B cell (primary cell): Measurements from ENCODE around the gene MCTP1. TPM values are rescaled to one million over a fixed set of nuclear protein-coding genes. Genes with fewer than 3 reads are reported as not detected.

Experiments used
- ATAC-seq: fragments of 200-7000 bp; cut with Tn5 transposase; one replicate; pipeline ENCODE4 v1.10.0; 2021; ENCODE audit warnings: low read depth, mild to moderate bottlenecking, moderate number of reproducible peaks, moderate library complexity
- CTCF ChIA-PET: fragments of 350-600 bp; sonication (Branson Sonifier 250); formaldehyde crosslinking; loops from one replicate; lab custom pipeline; 2021; ENCODE audit warnings: antibody characterized with exemption, inconsistent platforms; lab: Charles Lee
- POLR2A ChIA-PET: fragments of 350-600 bp; sonication (Branson Sonifier 250); formaldehyde crosslinking; loops from one replicate; lab custom pipeline; 2021; ENCODE audit warnings: antibody characterized with exemption; lab: Charles Lee
- DNase-seq: peaks from one replicate; pipeline ENCODE4 v3.0.0; 2013
- H2AFZ ChIP-seq: 2 replicates; pipeline ENCODE4 v1.6.1; 2012; ENCODE audit warnings: mild to moderate bottlenecking, low read depth, low read length; ENCODE audit not compliant: insufficient read depth, poor library complexity, severe bottlenecking
- H3K27ac ChIP-seq, 2 donors: 1 replicate in 1 of 2; 2 replicates in 1 of 2; pipeline ENCODE4 v1.5.1; 2012 to 2013; ENCODE audit warnings: low read length in 2 of 2, mild to moderate bottlenecking in 2 of 2, moderate library complexity in 1 of 2
- H3K27me3 ChIP-seq, 4 experiments: fragments of 200-600 bp in 1 of 4; sonication (generic) in 1 of 4; replicated peaks in 1 of 4; 1 replicate in 2 of 4; 2 replicates in 2 of 4; pipeline versions ENCODE4 v1.6.1 to v1.7.0; 2013 to 2016; ENCODE audit warnings: low read length in 3 of 4, mild to moderate bottlenecking in 2 of 4, mixed read lengths in 1 of 4, moderate library complexity in 1 of 4; ENCODE audit not compliant: insufficient read depth in 4 of 4, control insufficient read depth in 3 of 4; ENCODE audit errors: control extremely low read depth in 1 of 4
- H3K36me3 ChIP-seq, 2 experiments: replicated peaks in 1 of 2; 1 replicate in 1 of 2; 2 replicates in 1 of 2; pipeline versions ENCODE4 v1.6.1 to v1.7.1; 2013; ENCODE audit warnings: low read length in 1 of 2; ENCODE audit not compliant: insufficient read depth in 2 of 2, control insufficient read depth in 1 of 2; ENCODE audit errors: control extremely low read depth in 1 of 2, extremely low read depth in 1 of 2
- H3K4me1 ChIP-seq, 2 donors: fragments of 200-600 bp in 1 of 2; sonication (generic) in 1 of 2; 1 replicate in 1 of 2; 2 replicates in 1 of 2; pipeline versions ENCODE4 v1.5.1 to v1.6.1; 2013 to 2017; ENCODE audit warnings: low read length in 2 of 2; ENCODE audit not compliant: control insufficient read depth in 2 of 2, insufficient read depth in 2 of 2
- H3K4me2 ChIP-seq: replicated peaks from 2 replicates; pipeline ENCODE3; 2012; ENCODE audit warnings: mild to moderate bottlenecking, low read depth, low read length; ENCODE audit not compliant: poor library complexity, severe bottlenecking
- H3K4me3 ChIP-seq, 5 experiments: fragments of 200-600 bp in 1 of 5; sonication (generic) in 1 of 5; 1 replicate in 3 of 5; 2 replicates in 2 of 5; pipeline versions ENCODE4 v1.5.1 to v1.7.0; 2011 to 2016; ENCODE audit warnings: low read length in 4 of 5, mild to moderate bottlenecking in 4 of 5, low read depth in 2 of 5, control low read depth in 1 of 5, moderate library complexity in 1 of 5; ENCODE audit not compliant: insufficient read depth in 1 of 5; ENCODE audit errors: control extremely low read depth in 1 of 5, extremely low read depth in 1 of 5
- H3K79me2 ChIP-seq: fragments of 200-600 bp; sonication (generic); one replicate; pipeline ENCODE4 v1.6.0; 2016; ENCODE audit warnings: low read length; ENCODE audit not compliant: control insufficient read depth, insufficient read depth
- H3K9ac ChIP-seq: fragments of 200-600 bp; sonication (generic); 2 replicates; pipeline ENCODE4 v1.6.1; 2017; ENCODE audit warnings: mild to moderate bottlenecking, low read length, moderate library complexity
- H3K9me3 ChIP-seq, 3 donors: one replicate each; pipeline versions ENCODE4 v1.6.1 to v1.7.1; 2013; ENCODE audit warnings: low read length in 2 of 3; ENCODE audit not compliant: control insufficient read depth in 2 of 3, insufficient read depth in 1 of 3; ENCODE audit errors: control extremely low read depth in 1 of 3
- H4K20me1 ChIP-seq: 2 replicates; pipeline ENCODE4 v1.6.0; 2012; ENCODE audit warnings: mild to moderate bottlenecking, low read length; ENCODE audit not compliant: insufficient read depth, control insufficient read depth, poor library complexity, severe bottlenecking
- H3K27ac Mint-ChIP-seq: one replicate; pipeline ENCODE4 v1.8.0; 2021; ENCODE audit warnings: mixed read lengths
- H3K27me3 Mint-ChIP-seq: one replicate; pipeline ENCODE4 v1.8.0; 2021; ENCODE audit warnings: mixed read lengths
- H3K4me1 Mint-ChIP-seq: one replicate; pipeline ENCODE4 v1.8.0; 2021; ENCODE audit warnings: mixed read lengths
- H3K4me3 Mint-ChIP-seq: one replicate; pipeline ENCODE4 v1.8.0; 2021; ENCODE audit warnings: mixed read lengths
- H3K9me3 Mint-ChIP-seq: one replicate; pipeline ENCODE4 v1.8.0; 2022; ENCODE audit warnings: mixed read lengths; ENCODE audit not compliant: insufficient read depth
- EZH2 ChIP-seq: IDR thresholded peaks from 2 replicates; pipeline ENCODE4 v1.6.1; 2012; ENCODE audit warnings: borderline replicate concordance, low read depth, mild to moderate bottlenecking, moderate library complexity, low read length; ENCODE audit not compliant: insufficient read depth, poor library complexity, severe bottlenecking
- WGBS: methylation state at CpG from one replicate; pipeline ENCODE4 v1.1.5; 2013; ENCODE audit warnings: missing lambda C conversion rate; ENCODE audit not compliant: insufficient coverage; 5-methylcytosine and 5-hydroxymethylcytosine counted together
- intact Hi-C: fragments of 100-400 bp; cut with micrococcal nuclease; formaldehyde crosslinking; loops from one replicate; pipeline ENCODE4 v1.10.0; 2022
- polyA plus RNA-seq: library from polyadenylated mRNA; depleted of rRNA; stranded (reverse); fragments of >200 nt; gene quantifications from 2 replicates; pipeline ENCODE4 v1.2.3, GENCODE V29; 2012
- total RNA-seq, 2 donors: library from RNA; stranded (reverse); fragments of 120-200 nt in 1 of 2; gene quantifications; 1 replicate in 1 of 2; 2 replicates in 1 of 2; pipeline versions ENCODE4 v1.2.3 to v1.2.4, GENCODE V29; 2013 to 2022
- TF ChIP-seq, protein P1 (sequence below): fragments of 200-600 bp; IDR thresholded peaks from one replicate; pipeline ENCODE4 v1.8.0; 2022; ENCODE audit warnings: antibody characterized with exemption, mild to moderate bottlenecking

The MCTP1 gene
- total and polyA plus RNA-seq, 2 donors (not counting 1 experiment from before 2014, with no cell fraction given) = 0.42 to 2.5 TPM

DNA sequence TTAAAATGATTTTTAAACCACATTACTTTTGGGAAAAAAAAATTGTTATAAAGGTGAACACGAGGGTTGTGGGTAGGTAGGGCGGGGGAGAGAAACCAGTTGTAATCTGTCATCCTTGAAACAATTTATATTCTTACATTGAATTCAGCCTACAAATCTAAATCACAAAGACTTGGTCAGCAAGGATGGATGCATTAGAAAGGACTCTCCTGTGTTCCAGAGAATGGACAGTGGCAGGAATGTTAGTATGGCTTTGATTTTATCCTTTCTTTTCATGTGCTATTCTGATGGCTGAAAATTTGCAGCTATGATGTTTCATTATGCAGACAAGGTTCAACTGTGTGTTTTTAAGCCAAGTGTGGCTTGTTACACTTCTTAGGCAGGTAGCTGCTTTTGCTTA is 431.8 kb downstream of the MCTP1 start:
- Mint-ChIP-seq H3K27ac (no peak overlapping the region), H3K4me1 (peaks cover 3% of the 10 kb centered on the region), H3K4me3 (no peak overlapping the region), H3K9me3 (no peaks in the 10 kb centered on the region), H3K27me3 (no peaks in the 10 kb centered on the region)
- H4K20me1 ChIP-seq = no peaks in the 10 kb centered on the region
- WGBS = no CpG with 5 or more reads among the region's 2 CpGs
- ATAC-seq (no peak), DNase-seq (no peak)
- H3K4me1 ChIP-seq = no peaks in the 10 kb centered on the region
- ChIA-PET POLR2A (no interaction called here), CTCF (no interaction called here)
- H3K79me2 ChIP-seq = no peaks in the 10 kb centered on the region
- no peak overlapping the region for H3K9ac ChIP-seq
- no peaks in the 10 kb centered on the region for H3K27me3 ChIP-seq
- H3K4me2 ChIP-seq = no peak overlapping the region
- no peak overlapping the region for H3K27ac ChIP-seq
- TF ChIP-seq, protein P1, sequence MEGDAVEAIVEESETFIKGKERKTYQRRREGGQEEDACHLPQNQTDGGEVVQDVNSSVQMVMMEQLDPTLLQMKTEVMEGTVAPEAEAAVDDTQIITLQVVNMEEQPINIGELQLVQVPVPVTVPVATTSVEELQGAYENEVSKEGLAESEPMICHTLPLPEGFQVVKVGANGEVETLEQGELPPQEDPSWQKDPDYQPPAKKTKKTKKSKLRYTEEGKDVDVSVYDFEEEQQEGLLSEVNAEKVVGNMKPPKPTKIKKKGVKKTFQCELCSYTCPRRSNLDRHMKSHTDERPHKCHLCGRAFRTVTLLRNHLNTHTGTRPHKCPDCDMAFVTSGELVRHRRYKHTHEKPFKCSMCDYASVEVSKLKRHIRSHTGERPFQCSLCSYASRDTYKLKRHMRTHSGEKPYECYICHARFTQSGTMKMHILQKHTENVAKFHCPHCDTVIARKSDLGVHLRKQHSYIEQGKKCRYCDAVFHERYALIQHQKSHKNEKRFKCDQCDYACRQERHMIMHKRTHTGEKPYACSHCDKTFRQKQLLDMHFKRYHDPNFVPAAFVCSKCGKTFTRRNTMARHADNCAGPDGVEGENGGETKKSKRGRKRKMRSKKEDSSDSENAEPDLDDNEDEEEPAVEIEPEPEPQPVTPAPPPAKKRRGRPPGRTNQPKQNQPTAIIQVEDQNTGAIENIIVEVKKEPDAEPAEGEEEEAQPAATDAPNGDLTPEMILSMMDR = no peak
- no peak for TF ChIP-seq EZH2
- H3K36me3 ChIP-seq = no peaks in the 10 kb centered on the region
- no peak overlapping the region for H3K4me3 ChIP-seq
- H3K9me3 ChIP-seq = no peaks in the 10 kb centered on the region
- intact Hi-C loops = no loop called here
- H2AFZ ChIP-seq = no peak overlapping the region

DNA sequence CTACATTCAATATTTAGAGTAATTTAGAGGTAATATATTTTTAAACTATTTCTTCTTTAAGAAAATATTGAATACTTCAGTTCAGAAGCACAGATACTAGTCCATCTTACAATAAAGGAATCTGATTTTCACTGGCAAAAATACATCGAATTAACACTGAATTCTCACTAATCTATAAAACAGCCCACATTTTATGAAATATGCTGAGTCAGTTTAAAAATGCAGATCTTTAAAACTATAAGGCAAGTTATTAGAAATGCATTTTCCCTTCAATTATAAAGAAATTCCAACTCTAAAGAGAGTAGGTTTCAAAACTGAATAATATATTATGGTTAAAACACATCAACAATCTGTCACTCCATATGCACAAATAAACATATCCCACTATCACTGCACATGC is 433.9 kb downstream of the MCTP1 start:
- no peaks in the 10 kb centered on the region for H3K27me3 ChIP-seq
- H3K27ac ChIP-seq = no peak overlapping the region
- no peaks in the 10 kb centered on the region for H3K9me3 Mint-ChIP-seq
- no CpG with 5 or more reads among the region's 1 CpG for WGBS
- no peak overlapping the region for H2AFZ ChIP-seq
- H3K9ac ChIP-seq = no peak overlapping the region
- H3K4me2 ChIP-seq = no peak overlapping the region
- intact Hi-C loops = loop anchor here (1.0 to 2.0 kb wide), 2 partner anchors 236 to 326 kb away; no protein-coding TSS in a partner anchor
- H3K4me1 Mint-ChIP-seq = peaks cover 3% of the 10 kb centered on the region
- POLR2A ChIA-PET = no interaction called here
- H3K79me2 ChIP-seq = no peaks in the 10 kb centered on the region
- DNase-seq (no peak), ATAC-seq (no peak)
- no peak overlapping the region for H3K27ac Mint-ChIP-seq
- H3K4me1 ChIP-seq = no peaks in the 10 kb centered on the region
- no peak for TF ChIP-seq EZH2
- TF ChIP-seq, protein P1 = no peak
- CTCF ChIA-PET = interaction anchor here (0.6 to 2.2 kb wide), 4 partner anchors 19 to 948 kb away, joined by 3 to 10 read pairs (median 4); no protein-coding TSS in a partner anchor
- H4K20me1 ChIP-seq = no peaks in the 10 kb centered on the region
- H3K36me3 ChIP-seq = no peaks in the 10 kb centered on the region
- H3K9me3 ChIP-seq = no peaks in the 10 kb centered on the region
- no peak overlapping the region for H3K4me3 ChIP-seq
- no peak overlapping the region for H3K4me3 Mint-ChIP-seq
- no peaks in the 10 kb centered on the region for H3K27me3 Mint-ChIP-seq
